Hippocampal formation (tissue), 2 donors: ENCODE results near the gene STEAP1.

Experiments
- DNase-seq, 2 donors: peaks; one replicate each; lab custom pipeline; 2025; lab: John Stamatoyannopoulos, UW

STEAP1 gene

GRCh38 chr7:90211391-90212148 is 57.3 kb downstream of the STEAP1 start, which contains the start of gene STEAP2:
TSS of gene STEAP2 (plus strand) at chr7:90211740. CDS start at chr7:90225083, 13,343 bp downstream.
- DNase-seq, result peak; percentile 52 to 61

DNA sequence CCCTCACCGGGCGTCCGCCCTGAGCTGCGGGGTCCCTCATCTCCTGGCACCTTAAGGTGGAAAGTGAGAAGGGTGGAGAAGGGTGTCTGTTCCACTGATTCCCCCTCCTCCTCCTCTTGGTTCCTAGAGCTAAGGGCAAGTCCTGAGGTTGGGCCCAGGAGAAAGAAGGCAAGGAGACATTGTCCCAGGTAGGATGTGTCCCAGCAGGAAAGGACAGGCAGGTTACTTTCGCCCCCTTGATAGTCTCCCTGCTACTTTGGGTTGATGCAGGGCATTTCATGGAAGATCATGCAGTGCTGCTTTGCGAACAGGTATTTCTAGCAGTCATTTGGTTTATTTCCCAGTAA is 57.9 kb downstream of the STEAP1 start:
- peak in 1 of 2 donors; percentile 38 for DNase-seq

- DNase-seq, result no peak
These were observed 59.3 kb downstream of the STEAP1 start for GRCh38 chr7:90213521-90213920.
